Stimulated activated CD4-positive, alpha-beta T cell treated with anti-CD3 and anti-CD28 coated beads, Interleukin-2, amount 100 ng/mL, for 48 hours (primary cell): Measurements from ENCODE around the gene ITFG1.
"Not testable (repeated sequence)": the region's sequence is repeated elsewhere in the genome, so short reads cannot be mapped to it uniquely, and the experiment has no call there.

Experiments used
- DNase-seq, 2 donors: peaks; one replicate each; pipeline ENCODE4 v3.0.0-alpha.2; 2020

Gene ITFG1

GRCh38 chr16:47230296-47230695 lies 230.6 kb downstream of the ITFG1 start:
- no peak for DNase-seq

- no peak for DNase-seq
Observed at GRCh38 chr16:47229053-47230050, 231.5 kb downstream of the ITFG1 start.

GRCh38 chr16:47228241-47228640 lies 232.6 kb downstream of the ITFG1 start:
- DNase-seq: no peak

- DNase-seq: no peak
Observed at GRCh38 chr16:47213761-47214440, 247.0 kb downstream of the ITFG1 start.

GRCh38 chr16:47211218-47211617 lies 249.6 kb downstream of the ITFG1 start:
- DNase-seq: no peak

GRCh38 chr16:47204736-47205504 lies 255.9 kb downstream of the ITFG1 start:
- DNase-seq: no peak

GRCh38 chr16:47203433-47203832 lies 257.4 kb downstream of the ITFG1 start:
- not testable (repeated sequence) for DNase-seq

GRCh38 chr16:47198180-47198575 lies 262.7 kb downstream of the ITFG1 start:
- no peak for DNase-seq

- no peak for DNase-seq
Observed at GRCh38 chr16:47197536-47198179, 263.2 kb downstream of the ITFG1 start.

- DNase-seq: no peak
Observed at GRCh38 chr16:47196457-47196856, 264.4 kb downstream of the ITFG1 start.

GRCh38 chr16:47182318-47182717 lies 278.5 kb downstream of the ITFG1 start:
- DNase-seq: no peak

GRCh38 chr16:47181066-47181465 lies 279.8 kb downstream of the ITFG1 start:
- not testable (repeated sequence) for DNase-seq

GRCh38 chr16:47180073-47180472 lies 280.8 kb downstream of the ITFG1 start:
- no peak for DNase-seq

- DNase-seq: no peak
Observed at GRCh38 chr16:47175152-47175551, 285.7 kb downstream of the ITFG1 start.

- no peak for DNase-seq
Observed at GRCh38 chr16:47162670-47163420, 298.0 kb downstream of the ITFG1 start.

GRCh38 chr16:47161464-47161863 lies 299.4 kb downstream of the ITFG1 start:
- DNase-seq: no peak

GRCh38 chr16:47160422-47160821 lies 300.4 kb downstream of the ITFG1 start:
- DNase-seq: no peak

GRCh38 chr16:47158992-47159391 lies 301.9 kb downstream of the ITFG1 start:
- no peak for DNase-seq

- no peak for DNase-seq
Observed at GRCh38 chr16:47156680-47157215, 304.1 kb downstream of the ITFG1 start.

- not testable (repeated sequence) for DNase-seq
Observed at GRCh38 chr16:47152501-47152900, 308.4 kb downstream of the ITFG1 start.

GRCh38 chr16:47150067-47150466 lies 310.8 kb downstream of the ITFG1 start:
- no peak for DNase-seq

GRCh38 chr16:47144559-47144877 lies 316.3 kb downstream of the ITFG1 start:
- DNase-seq: no peak
